ENCODE data around the gene NTM. TPM values are rescaled to one million over a fixed set of nuclear protein-coding genes. Genes with fewer than 3 reads are reported as not detected.

Gene NTM
- total RNA-seq, 2 donors from 2014 or later, result 1.7 to 3.6 TPM

DNA sequence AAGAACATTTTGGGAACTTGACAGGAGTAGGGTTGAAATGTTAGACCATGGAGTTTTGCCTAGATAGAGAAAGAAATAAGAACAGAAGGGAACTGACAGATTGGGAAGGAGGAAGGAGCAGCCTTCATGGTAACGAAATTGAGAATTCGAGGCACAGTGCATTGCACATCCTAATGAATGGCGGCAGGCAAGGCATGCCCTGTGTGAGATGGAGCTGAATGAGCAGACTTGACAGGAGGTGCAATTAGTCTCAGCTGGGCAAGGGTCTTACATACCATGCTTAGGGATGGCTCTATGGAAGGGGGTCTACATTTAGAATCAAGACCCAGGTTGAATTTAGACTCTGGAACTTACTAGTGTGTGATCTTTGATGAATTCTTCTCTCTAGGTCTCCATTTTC, 25.0 kb upstream of the NTM start:
- DNase-seq, result no peak
- Mint-ChIP-seq H3K9me3 (no peaks in the 10 kb centered on the region), H3K4me3 (no peak overlapping the region), H3K27me3 (ENCODE audit: insufficient read depth) (peaks cover 2% of the 10 kb centered on the region), H3K36me3 (ENCODE audit: low read depth) (no peaks in the 10 kb centered on the region), H3K27ac (no peak overlapping the region), H3K4me1 (no peaks in the 10 kb centered on the region)
- H3K27ac ChIP-seq (ENCODE audit: low read depth, low read length), result no peak overlapping the region
- TF ChIP-seq, protein P1, sequence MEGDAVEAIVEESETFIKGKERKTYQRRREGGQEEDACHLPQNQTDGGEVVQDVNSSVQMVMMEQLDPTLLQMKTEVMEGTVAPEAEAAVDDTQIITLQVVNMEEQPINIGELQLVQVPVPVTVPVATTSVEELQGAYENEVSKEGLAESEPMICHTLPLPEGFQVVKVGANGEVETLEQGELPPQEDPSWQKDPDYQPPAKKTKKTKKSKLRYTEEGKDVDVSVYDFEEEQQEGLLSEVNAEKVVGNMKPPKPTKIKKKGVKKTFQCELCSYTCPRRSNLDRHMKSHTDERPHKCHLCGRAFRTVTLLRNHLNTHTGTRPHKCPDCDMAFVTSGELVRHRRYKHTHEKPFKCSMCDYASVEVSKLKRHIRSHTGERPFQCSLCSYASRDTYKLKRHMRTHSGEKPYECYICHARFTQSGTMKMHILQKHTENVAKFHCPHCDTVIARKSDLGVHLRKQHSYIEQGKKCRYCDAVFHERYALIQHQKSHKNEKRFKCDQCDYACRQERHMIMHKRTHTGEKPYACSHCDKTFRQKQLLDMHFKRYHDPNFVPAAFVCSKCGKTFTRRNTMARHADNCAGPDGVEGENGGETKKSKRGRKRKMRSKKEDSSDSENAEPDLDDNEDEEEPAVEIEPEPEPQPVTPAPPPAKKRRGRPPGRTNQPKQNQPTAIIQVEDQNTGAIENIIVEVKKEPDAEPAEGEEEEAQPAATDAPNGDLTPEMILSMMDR (conservative IDR thresholded peaks at IDR 0.05), result no peak
- no peaks in the 10 kb centered on the region for H3K9me3 ChIP-seq (ENCODE audit: control insufficient read depth, low read length)
- 95 to 100% methylated on average over 3 of the region's 3 CpGs for WGBS, 2 experiments (ENCODE audit: insufficient coverage in 1 of 2, insufficient read length in 1 of 2)
- no peaks in the 10 kb centered on the region for H3K36me3 ChIP-seq (ENCODE audit: control insufficient read depth, insufficient read depth, low read length)
- H3K27me3 ChIP-seq (ENCODE audit: control insufficient read depth, insufficient read depth, low read length, poor library complexity, severe bottlenecking), result no peaks in the 10 kb centered on the region
- no peak overlapping the region for H3K9ac ChIP-seq (ENCODE audit: extremely low read depth, low read length, poor library complexity, severe bottlenecking)
- no peak overlapping the region for H3K4me3 ChIP-seq (ENCODE audit: low read length)
- no peaks in the 10 kb centered on the region for H3K4me1 ChIP-seq (ENCODE audit: control insufficient read depth, insufficient read depth, low read length)

DNA sequence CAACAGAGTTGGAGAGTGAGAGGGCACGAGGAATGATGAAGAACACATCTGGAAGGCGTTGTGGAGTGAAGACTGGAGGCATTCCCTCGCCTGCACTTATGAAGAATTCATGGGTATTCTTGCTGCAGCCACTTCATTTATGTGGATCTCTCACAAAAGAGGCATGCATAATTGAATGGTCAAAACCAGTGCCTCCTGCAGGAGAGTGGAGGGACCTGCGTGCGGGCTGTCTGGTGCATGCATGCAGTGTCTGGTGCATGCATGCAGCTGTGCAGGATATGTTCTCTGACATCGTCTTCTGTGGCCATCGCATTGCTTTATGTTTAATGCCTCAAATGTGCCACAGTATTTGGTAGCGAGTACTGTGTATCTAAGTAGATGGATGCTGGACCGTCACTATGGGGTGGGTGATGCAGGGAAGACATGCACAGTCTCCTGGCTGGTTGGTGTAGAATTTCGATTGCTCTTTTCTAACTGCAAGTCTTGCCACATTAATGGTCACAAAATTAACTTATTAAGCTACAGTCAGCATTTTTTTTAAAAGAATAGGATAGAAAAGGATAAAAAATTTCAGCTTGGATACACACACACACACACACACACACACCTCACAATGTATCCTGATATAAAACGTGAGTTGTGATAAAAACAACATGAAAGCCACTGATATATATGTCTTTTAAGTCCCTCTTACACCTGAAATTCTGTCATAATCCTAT, 20.9 kb upstream of the NTM start:
- H3K4me1 Mint-ChIP-seq, result peaks cover 8% of the 10 kb centered on the region
- DNase-seq, result no peak
- 91 to 96% methylated on average over 8 to 10 of the region's 11 CpGs for WGBS, 2 experiments (ENCODE audit: insufficient coverage in 1 of 2, insufficient read length in 1 of 2)

DNA sequence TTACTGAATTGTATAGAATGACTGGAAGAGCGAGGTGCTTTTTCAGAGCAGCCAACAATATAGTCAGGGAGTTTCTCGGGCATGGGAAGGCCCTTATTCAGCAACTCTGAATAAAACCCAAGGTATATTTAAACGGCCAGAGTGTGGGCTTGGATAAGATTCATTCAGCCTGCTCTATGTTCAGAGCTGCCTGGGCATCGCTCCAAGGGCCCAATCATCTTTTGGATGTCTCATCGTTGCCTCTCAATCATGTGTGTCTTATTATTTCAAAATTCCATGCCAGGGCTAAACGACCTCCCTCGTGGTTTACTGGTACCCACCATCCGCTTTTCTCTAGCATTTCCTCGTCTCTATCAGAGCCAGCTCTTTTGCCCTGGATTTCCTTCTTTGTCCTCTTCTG, 19.5 kb upstream of the NTM start:
- Histone ChIP-seq H3K27ac (ENCODE audit: low read depth, low read length) (no peak overlapping the region), H3K27me3 (ENCODE audit: control insufficient read depth, insufficient read depth, low read length, poor library complexity, severe bottlenecking) (no peaks in the 10 kb centered on the region), H3K9ac (ENCODE audit: extremely low read depth, low read length, poor library complexity, severe bottlenecking) (no peak overlapping the region), H3K9me3 (ENCODE audit: control insufficient read depth, low read length) (no peaks in the 10 kb centered on the region), H3K4me3 (ENCODE audit: low read length) (no peak overlapping the region), H3K4me1 (ENCODE audit: control insufficient read depth, insufficient read depth, low read length) (no peaks in the 10 kb centered on the region), H3K36me3 (ENCODE audit: control insufficient read depth, insufficient read depth, low read length) (no peaks in the 10 kb centered on the region)
- H3K36me3 Mint-ChIP-seq (ENCODE audit: low read depth), result no peaks in the 10 kb centered on the region
- H3K4me3 Mint-ChIP-seq, result no peak overlapping the region
- H3K9me3 Mint-ChIP-seq, result no peaks in the 10 kb centered on the region
- H3K4me1 Mint-ChIP-seq, result peaks cover 9% of the 10 kb centered on the region
- TF ChIP-seq, protein P1 (conservative IDR thresholded peaks at IDR 0.05), result no peak
- WGBS, 2 experiments (ENCODE audit: insufficient coverage in 1 of 2, insufficient read length in 1 of 2), result 89 to 99% methylated on average over 8 to 9 of the region's 9 CpGs
- no peak for DNase-seq
- no peak overlapping the region for H3K27ac Mint-ChIP-seq
- H3K27me3 Mint-ChIP-seq (ENCODE audit: insufficient read depth), result peaks cover 2% of the 10 kb centered on the region

More for the DNA sequence above, 20.9 kb upstream of the NTM start:
- no peak overlapping the region for H3K4me3 Mint-ChIP-seq
- H3K9me3 Mint-ChIP-seq, result no peaks in the 10 kb centered on the region
- no peak overlapping the region for H3K27ac Mint-ChIP-seq
- Histone ChIP-seq H3K36me3 (ENCODE audit: control insufficient read depth, insufficient read depth, low read length) (no peaks in the 10 kb centered on the region), H3K4me3 (ENCODE audit: low read length) (no peak overlapping the region), H3K9ac (ENCODE audit: extremely low read depth, low read length, poor library complexity, severe bottlenecking) (no peak overlapping the region), H3K9me3 (ENCODE audit: control insufficient read depth, low read length) (no peaks in the 10 kb centered on the region), H3K4me1 (ENCODE audit: control insufficient read depth, insufficient read depth, low read length) (no peaks in the 10 kb centered on the region), H3K27ac (ENCODE audit: low read depth, low read length) (no peak overlapping the region), H3K27me3 (ENCODE audit: control insufficient read depth, insufficient read depth, low read length, poor library complexity, severe bottlenecking) (no peaks in the 10 kb centered on the region)
- H3K36me3 Mint-ChIP-seq (ENCODE audit: low read depth), result no peaks in the 10 kb centered on the region
- H3K27me3 Mint-ChIP-seq (ENCODE audit: insufficient read depth), result peaks cover 2% of the 10 kb centered on the region
- TF ChIP-seq, protein P1 (conservative IDR thresholded peaks at IDR 0.05), result peak; percentile 68
